Amygdala (tissue), 56 donors: Measurements from ENCODE around the gene RAB6B.

Experiments
- DNase-seq, 56 donors: peaks; one replicate each; lab custom pipeline; 2025; lab: John Stamatoyannopoulos, UW

Gene RAB6B

GRCh38 chr3:133882986-133883586, 12.6 kb downstream of the RAB6B start:
- no peak for DNase-seq

GRCh38 chr3:133881939-133882825, 13.5 kb downstream of the RAB6B start:
- no peak for DNase-seq

- no peak for DNase-seq
These were observed 14.2 kb downstream of the RAB6B start for GRCh38 chr3:133881492-133881891.

GRCh38 chr3:133880886-133881455, 14.7 kb downstream of the RAB6B start:
- no peak for DNase-seq

GRCh38 chr3:133880287-133880686, 15.4 kb downstream of the RAB6B start:
- DNase-seq: no peak

- DNase-seq: no peak
These were observed 17.2 kb downstream of the RAB6B start for GRCh38 chr3:133878518-133878917.

GRCh38 chr3:133877221-133877620, 18.5 kb downstream of the RAB6B start:
- no peak for DNase-seq

- DNase-seq: no peak
These were observed 20.8 kb downstream of the RAB6B start for GRCh38 chr3:133874761-133875438.

- DNase-seq: no peak
These were observed 21.3 kb downstream of the RAB6B start for GRCh38 chr3:133874344-133874743.

- DNase-seq: no peak
These were observed 22.9 kb downstream of the RAB6B start for GRCh38 chr3:133872781-133873180.

GRCh38 chr3:133872161-133872560, 23.5 kb downstream of the RAB6B start:
- DNase-seq: peak in 1 of 56 donors; percentile 22

- peak in 1 of 56 donors; percentile 17 for DNase-seq
These were observed 24.2 kb downstream of the RAB6B start for GRCh38 chr3:133871368-133872090.

GRCh38 chr3:133870822-133871221, 24.9 kb downstream of the RAB6B start:
- no peak for DNase-seq

GRCh38 chr3:133869586-133869985, 26.1 kb downstream of the RAB6B start:
- no peak for DNase-seq

- no peak for DNase-seq
These were observed 26.8 kb downstream of the RAB6B start for GRCh38 chr3:133868758-133869475.

- no peak for DNase-seq
These were observed 27.5 kb downstream of the RAB6B start for GRCh38 chr3:133868186-133868585.

- DNase-seq: no peak
These were observed 29.5 kb downstream of the RAB6B start for GRCh38 chr3:133866141-133866540.

- DNase-seq: no peak
These were observed 30.4 kb downstream of the RAB6B start for GRCh38 chr3:133865136-133865855.

GRCh38 chr3:133864616-133865015, 31.1 kb downstream of the RAB6B start:
- no peak for DNase-seq
